Hepatocyte (in vitro differentiated cells): Measurements from ENCODE around the gene AKR1C1. TPM values are rescaled to one million over a fixed set of nuclear protein-coding genes. Genes with fewer than 3 reads are reported as not detected.
"Not testable (repeated sequence)": the region's sequence is repeated elsewhere in the genome, so short reads cannot be mapped to it uniquely, and the experiment has no call there.

ENCODE experiments used
- DNase-seq: peaks from one replicate; pipeline ENCODE4 v3.0.0-alpha.2; 2016; ENCODE audit warnings: low spot score
- H2AFZ ChIP-seq: fragments of 200-600 bp; sonication (generic); 2 replicates; pipeline ENCODE4 v1.6.0; 2016; ENCODE audit warnings: antibody characterized with exemption, mild to moderate bottlenecking
- H3K27ac ChIP-seq: fragments of 200-600 bp; sonication (generic); 2 replicates; pipeline ENCODE4 v1.5.1; 2016; ENCODE audit warnings: mild to moderate bottlenecking
- H3K27me3 ChIP-seq: fragments of 200-600 bp; sonication (generic); 2 replicates; pipeline ENCODE4 v1.6.1; 2016
- H3K36me3 ChIP-seq: fragments of 200-600 bp; sonication (generic); replicated peaks from 2 replicates; pipeline ENCODE4 v1.5.1; 2016; ENCODE audit warnings: low read depth; ENCODE audit not compliant: insufficient read depth
- H3K4me1 ChIP-seq: fragments of 200-600 bp; sonication (generic); 2 replicates; pipeline ENCODE4 v1.5.1; 2016; ENCODE audit warnings: mild to moderate bottlenecking, moderate library complexity; ENCODE audit not compliant: insufficient read depth
- H3K4me2 ChIP-seq: fragments of 200-600 bp; sonication (generic); 2 replicates; pipeline ENCODE4 v1.6.0; 2016
- H3K4me3 ChIP-seq: fragments of 200-600 bp; sonication (generic); 2 replicates; pipeline ENCODE4 v1.5.1; 2016; ENCODE audit warnings: mild to moderate bottlenecking
- H3K79me2 ChIP-seq: fragments of 200-600 bp; sonication (generic); 2 replicates; pipeline ENCODE4 v1.6.0; 2017; ENCODE audit warnings: mild to moderate bottlenecking
- H3K9me2 ChIP-seq: fragments of 200-600 bp; sonication (generic); replicated peaks from 2 replicates; pipeline ENCODE4 v1.6.0; 2017; ENCODE audit warnings: mild to moderate bottlenecking; ENCODE audit not compliant: insufficient read depth
- H3K9me3 ChIP-seq: fragments of 200-600 bp; sonication (generic); 2 replicates; pipeline ENCODE4 v1.5.1; 2016; ENCODE audit warnings: low read depth, mild to moderate bottlenecking
- H4K20me1 ChIP-seq: fragments of 200-600 bp; sonication (generic); 2 replicates; pipeline ENCODE4 v1.6.0; 2016; ENCODE audit warnings: mild to moderate bottlenecking; ENCODE audit not compliant: insufficient read depth, poor library complexity, severe bottlenecking
- CTCF ChIP-seq: fragments of 200-600 bp; sonication (generic); IDR thresholded peaks from 2 replicates; pipeline ENCODE4 v1.5.1; 2016; ENCODE audit warnings: antibody characterized with exemption, mild to moderate bottlenecking; ENCODE audit not compliant: poor library complexity
- EZH2 ChIP-seq: fragments of 200-600 bp; sonication (generic); IDR thresholded peaks from 2 replicates; pipeline ENCODE4 v1.6.1; 2016; ENCODE audit warnings: antibody characterized with exemption, mild to moderate bottlenecking, borderline replicate concordance
- EZH2phosphoT487 ChIP-seq: fragments of 200-600 bp; sonication (generic); IDR thresholded peaks from one replicate; pipeline ENCODE4 v1.6.1; 2018; ENCODE audit warnings: antibody characterized with exemption, mild to moderate bottlenecking, low read depth, moderate library complexity; ENCODE audit not compliant: unreplicated experiment, severe bottlenecking
- whole genome bisulfite sequencing: methylation state at CpG from one replicate; pipeline ENCODE4 v1.1.6; 2016; ENCODE audit warnings: low lambda C conversion rate; ENCODE audit errors: missing lambda C conversion rate; 5-methylcytosine and 5-hydroxymethylcytosine counted together
- polyA plus RNA-seq: library from polyadenylated mRNA; unstranded; fragments of >200 nt; fragmentation: Nextera tagmentation; extraction: Ambion mirVana; gene quantifications from 2 replicates; pipeline ENCODE4 v1.2.1, GENCODE V29; 2016
- small RNA-seq: library from RNA; depleted of rRNA; stranded (forward); fragments of <200 nt; gene quantifications from one replicate; pipeline ENCODE3, GENCODE V24; 2014
- total RNA-seq: library from RNA; depleted of rRNA; stranded (reverse); fragments of >200 nt; gene quantifications from 2 replicates; pipeline ENCODE4 v1.2.3, GENCODE V29; 2014

Gene AKR1C1
- total and polyA plus RNA-seq, 2 experiments from 2014 or later, result 106 to 175 TPM

GRCh38 chr10:5023177-5023805 is 60.1 kb downstream of the AKR1C1 start:
- Histone ChIP-seq H2AFZ (no peak overlapping the region), H3K79me2 (no peaks in the 10 kb centered on the region), H3K36me3 (no peaks in the 10 kb centered on the region), H3K27ac (peak overlapping the region; percentile 16), H4K20me1 (no peaks in the 10 kb centered on the region), H3K4me1 (peaks cover 3% of the 10 kb centered on the region), H3K9me3 (no peaks in the 10 kb centered on the region), H3K4me3 (no peak overlapping the region), H3K9me2 (no peaks in the 10 kb centered on the region), H3K4me2 (no peak overlapping the region), H3K27me3 (no peaks in the 10 kb centered on the region)
- no peak for DNase-seq
- TF ChIP-seq CTCF (no peak), EZH2phosphoT487 (no peak), EZH2 (no peak)
- 53% methylated on average over 4 of the region's 4 CpGs for WGBS

- not testable (repeated sequence) for H3K9me3 ChIP-seq, H3K27me3 ChIP-seq, H3K9me2 ChIP-seq, DNase-seq, H3K4me2 ChIP-seq, H3K79me2 ChIP-seq, H3K36me3 ChIP-seq, H3K4me1 ChIP-seq, H4K20me1 ChIP-seq, H3K27ac ChIP-seq, H3K4me3 ChIP-seq, H2AFZ ChIP-seq
Measured at GRCh38 chr10:5025461-5025881, 62.3 kb downstream of the AKR1C1 start.

- H3K4me3 ChIP-seq, result no peak overlapping the region
- no peaks in the 10 kb centered on the region for H3K36me3 ChIP-seq
- no peaks in the 10 kb centered on the region for H3K4me1 ChIP-seq
- no peak overlapping the region for H3K27ac ChIP-seq
- H3K27me3 ChIP-seq, result no peaks in the 10 kb centered on the region
- H4K20me1 ChIP-seq, result no peaks in the 10 kb centered on the region
- no peaks in the 10 kb centered on the region for H3K9me2 ChIP-seq
- TF ChIP-seq EZH2, result no peak
- TF ChIP-seq CTCF, result no peak
- no peak for DNase-seq
- H3K9me3 ChIP-seq, result no peaks in the 10 kb centered on the region
- H3K4me2 ChIP-seq, result no peak overlapping the region
- H3K79me2 ChIP-seq, result no peaks in the 10 kb centered on the region
- H2AFZ ChIP-seq, result no peak overlapping the region
- WGBS, result 87% methylated on average over 1 of the region's 1 CpG
Measured at GRCh38 chr10:5030989-5031388, 67.8 kb downstream of the AKR1C1 start.

GRCh38 chr10:5031588-5031987 is 68.4 kb downstream of the AKR1C1 start:
- not testable (repeated sequence) for DNase-seq, H2AFZ ChIP-seq, H3K4me1 ChIP-seq, H3K27me3 ChIP-seq, H3K4me2 ChIP-seq, H4K20me1 ChIP-seq, H3K9me2 ChIP-seq, H3K9me3 ChIP-seq, H3K4me3 ChIP-seq, H3K27ac ChIP-seq, H3K36me3 ChIP-seq, H3K79me2 ChIP-seq
- WGBS, result 87% methylated on average over 4 of the region's 4 CpGs

- not testable (repeated sequence) for DNase-seq, H3K4me3 ChIP-seq, H3K4me2 ChIP-seq, H3K9me2 ChIP-seq, H3K79me2 ChIP-seq, H2AFZ ChIP-seq, H3K36me3 ChIP-seq, H3K4me1 ChIP-seq, H3K9me3 ChIP-seq, H3K27ac ChIP-seq, H4K20me1 ChIP-seq, H3K27me3 ChIP-seq
- WGBS, result 94% methylated on average over 10 of the region's 22 CpGs
Measured at GRCh38 chr10:5032444-5032843, 69.2 kb downstream of the AKR1C1 start.

Small RNA genes within 50 kb of the gene (small RNA-seq; reads per million reads assigned to genes)
- not detected for gene RF00096

Other genes starting within 250 kb of the AKR1C1 start
- 1.5 and 4.2 TPM in 2 replicates for gene AKR1E2, start 137.2 kb upstream of the AKR1C1 start, total RNA-seq
- gene AKR1E2, start 137.2 kb upstream of the AKR1C1 start, polyA plus RNA-seq, result 1.6 and 1.9 TPM in 2 replicates
- 47.7 and 51.0 TPM in 2 replicates for gene AKR1C2, start 40.4 kb downstream of the AKR1C1 start, total RNA-seq
- gene AKR1C2, start 40.4 kb downstream of the AKR1C1 start, polyA plus RNA-seq, result 35.0 and 51.7 TPM in 2 replicates
- 53.5 and 66.2 TPM in 2 replicates for gene AKR1C3, start 131.0 kb downstream of the AKR1C1 start, total RNA-seq
- 31.6 and 54.6 TPM in 2 replicates for gene AKR1C3, start 131.0 kb downstream of the AKR1C1 start, polyA plus RNA-seq
- gene AKR1C8, start 221.7 kb downstream of the AKR1C1 start, total RNA-seq, result not detected in 2 replicates
- gene AKR1C8, start 221.7 kb downstream of the AKR1C1 start, polyA plus RNA-seq, result 0.19 TPM in 1 of 2 replicates, not detected in the other
- gene AKR1C4, start 233.4 kb downstream of the AKR1C1 start, total RNA-seq, result 1.5 and 1.7 TPM in 2 replicates
- gene AKR1C4, start 233.4 kb downstream of the AKR1C1 start, polyA plus RNA-seq, result 0.40 and 0.52 TPM in 2 replicates